HEK293 (cell line): ENCODE measurements around the gene ELFN1.

Experiments used
- ZNF24 ChIP-seq: fragments of 450-650 bp; formaldehyde crosslinking; IDR thresholded peaks from 2 replicates; pipeline ENCODE4 v1.5.1; 2016; ENCODE audit warnings: missing biosample characterization, missing genetic modification characterization
- TF ChIP-seq, protein P1 (sequence below): fragments of 450-650 bp; formaldehyde crosslinking; IDR thresholded peaks from 2 replicates; pipeline ENCODE4 v1.5.1; 2016; ENCODE audit warnings: missing biosample characterization, missing genetic modification characterization

GRCh38 chr7:1704811-1705738, 35.0 kb downstream of the ELFN1 start:
- TF ChIP-seq ZNF24, result no peak
- TF ChIP-seq, protein P1, sequence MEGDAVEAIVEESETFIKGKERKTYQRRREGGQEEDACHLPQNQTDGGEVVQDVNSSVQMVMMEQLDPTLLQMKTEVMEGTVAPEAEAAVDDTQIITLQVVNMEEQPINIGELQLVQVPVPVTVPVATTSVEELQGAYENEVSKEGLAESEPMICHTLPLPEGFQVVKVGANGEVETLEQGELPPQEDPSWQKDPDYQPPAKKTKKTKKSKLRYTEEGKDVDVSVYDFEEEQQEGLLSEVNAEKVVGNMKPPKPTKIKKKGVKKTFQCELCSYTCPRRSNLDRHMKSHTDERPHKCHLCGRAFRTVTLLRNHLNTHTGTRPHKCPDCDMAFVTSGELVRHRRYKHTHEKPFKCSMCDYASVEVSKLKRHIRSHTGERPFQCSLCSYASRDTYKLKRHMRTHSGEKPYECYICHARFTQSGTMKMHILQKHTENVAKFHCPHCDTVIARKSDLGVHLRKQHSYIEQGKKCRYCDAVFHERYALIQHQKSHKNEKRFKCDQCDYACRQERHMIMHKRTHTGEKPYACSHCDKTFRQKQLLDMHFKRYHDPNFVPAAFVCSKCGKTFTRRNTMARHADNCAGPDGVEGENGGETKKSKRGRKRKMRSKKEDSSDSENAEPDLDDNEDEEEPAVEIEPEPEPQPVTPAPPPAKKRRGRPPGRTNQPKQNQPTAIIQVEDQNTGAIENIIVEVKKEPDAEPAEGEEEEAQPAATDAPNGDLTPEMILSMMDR (tag by site-specific recombination), result no peak
